Sigmoid colon (tissue), 4 donors: ENCODE data around the gene TRIP11.

ENCODE experiments used
- EP300 ChIP-seq, 4 donors: sonication (generic); formaldehyde crosslinking; IDR thresholded peaks; one replicate each; pipeline ENCODE4 v1.6.1; 2017; ENCODE audit warnings: antibody characterized with exemption in 4 of 4
- POLR2A ChIP-seq, 2 donors: fragments of 450-650 bp; IDR thresholded peaks; one replicate each; pipeline ENCODE4 v1.6.1; 2016; ENCODE audit warnings: antibody characterized with exemption in 2 of 2, mild to moderate bottlenecking in 2 of 2, moderate library complexity in 2 of 2
- TF ChIP-seq, protein P1 (sequence below), 4 experiments: fragments of 450-650 bp in 3 of 4; fragments of 200-600 bp in 1 of 4; IDR thresholded peaks; one replicate each; pipeline ENCODE4 v1.5.1; 2016 to 2019; ENCODE audit warnings: antibody characterized with exemption in 4 of 4, mild to moderate bottlenecking in 3 of 4, moderate library complexity in 2 of 4

DNA sequence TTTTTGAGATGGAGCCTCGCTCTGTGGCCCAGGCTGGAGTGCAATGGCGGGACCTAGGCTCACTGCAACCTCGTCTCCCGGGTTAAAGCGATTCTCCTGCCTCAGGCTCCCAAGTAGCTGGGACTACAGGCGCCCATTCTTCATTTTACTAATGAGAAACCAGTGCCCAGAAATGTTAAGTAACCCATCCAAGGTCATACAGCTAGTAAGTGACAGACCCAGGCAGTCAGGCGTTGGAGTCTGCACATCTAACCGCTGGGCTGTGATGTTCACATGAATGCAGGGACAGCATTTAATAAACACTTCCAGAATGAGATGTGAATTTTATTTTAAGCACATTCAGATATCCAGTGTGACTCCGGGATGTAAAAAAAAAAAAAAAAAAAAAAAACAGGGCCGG lies 1.3 kb upstream of the TRIP11 start:
- TF ChIP-seq, protein P1, sequence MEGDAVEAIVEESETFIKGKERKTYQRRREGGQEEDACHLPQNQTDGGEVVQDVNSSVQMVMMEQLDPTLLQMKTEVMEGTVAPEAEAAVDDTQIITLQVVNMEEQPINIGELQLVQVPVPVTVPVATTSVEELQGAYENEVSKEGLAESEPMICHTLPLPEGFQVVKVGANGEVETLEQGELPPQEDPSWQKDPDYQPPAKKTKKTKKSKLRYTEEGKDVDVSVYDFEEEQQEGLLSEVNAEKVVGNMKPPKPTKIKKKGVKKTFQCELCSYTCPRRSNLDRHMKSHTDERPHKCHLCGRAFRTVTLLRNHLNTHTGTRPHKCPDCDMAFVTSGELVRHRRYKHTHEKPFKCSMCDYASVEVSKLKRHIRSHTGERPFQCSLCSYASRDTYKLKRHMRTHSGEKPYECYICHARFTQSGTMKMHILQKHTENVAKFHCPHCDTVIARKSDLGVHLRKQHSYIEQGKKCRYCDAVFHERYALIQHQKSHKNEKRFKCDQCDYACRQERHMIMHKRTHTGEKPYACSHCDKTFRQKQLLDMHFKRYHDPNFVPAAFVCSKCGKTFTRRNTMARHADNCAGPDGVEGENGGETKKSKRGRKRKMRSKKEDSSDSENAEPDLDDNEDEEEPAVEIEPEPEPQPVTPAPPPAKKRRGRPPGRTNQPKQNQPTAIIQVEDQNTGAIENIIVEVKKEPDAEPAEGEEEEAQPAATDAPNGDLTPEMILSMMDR (IDR thresholded peaks at IDR 0.05) = no peak
- TF ChIP-seq POLR2A (IDR thresholded peaks at IDR 0.05) = no peak
- TF ChIP-seq EP300 (IDR thresholded peaks at IDR 0.05) = no peak
